GM12872 (cell line): ENCODE results near the gene MZB1.
A peak's percentile ranks its signal among the peaks of the same experiment; 100 is the strongest.

Experiments used
- TF ChIP-seq, protein P1 (sequence below): IDR thresholded peaks from 3 replicates; pipeline ENCODE4 v1.5.1; 2011; ENCODE audit warnings: low read depth, mild to moderate bottlenecking, low read length, moderate library complexity; ENCODE audit not compliant: insufficient read depth

MZB1 gene

DNA sequence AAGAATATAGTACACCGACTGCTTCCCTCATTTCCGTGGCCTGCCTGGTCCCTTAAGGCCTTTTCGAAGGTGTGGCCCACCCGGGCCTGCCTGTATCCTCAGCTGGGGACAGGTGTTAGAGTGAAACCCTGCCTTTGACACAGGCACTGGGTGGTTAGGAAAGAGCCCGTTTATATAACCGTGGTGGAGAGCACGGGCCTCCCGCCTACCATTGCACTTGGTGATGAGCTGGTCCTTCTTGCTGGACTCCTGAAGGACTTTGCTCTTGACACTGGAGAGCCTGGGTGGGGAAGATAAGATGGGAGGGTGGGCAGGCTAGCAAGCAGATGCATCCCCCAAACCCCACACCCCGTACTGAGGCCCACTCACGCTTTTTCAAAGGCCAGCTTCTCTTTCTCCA lies 11.8 kb upstream of the MZB1 start:
- TF ChIP-seq, protein P1, sequence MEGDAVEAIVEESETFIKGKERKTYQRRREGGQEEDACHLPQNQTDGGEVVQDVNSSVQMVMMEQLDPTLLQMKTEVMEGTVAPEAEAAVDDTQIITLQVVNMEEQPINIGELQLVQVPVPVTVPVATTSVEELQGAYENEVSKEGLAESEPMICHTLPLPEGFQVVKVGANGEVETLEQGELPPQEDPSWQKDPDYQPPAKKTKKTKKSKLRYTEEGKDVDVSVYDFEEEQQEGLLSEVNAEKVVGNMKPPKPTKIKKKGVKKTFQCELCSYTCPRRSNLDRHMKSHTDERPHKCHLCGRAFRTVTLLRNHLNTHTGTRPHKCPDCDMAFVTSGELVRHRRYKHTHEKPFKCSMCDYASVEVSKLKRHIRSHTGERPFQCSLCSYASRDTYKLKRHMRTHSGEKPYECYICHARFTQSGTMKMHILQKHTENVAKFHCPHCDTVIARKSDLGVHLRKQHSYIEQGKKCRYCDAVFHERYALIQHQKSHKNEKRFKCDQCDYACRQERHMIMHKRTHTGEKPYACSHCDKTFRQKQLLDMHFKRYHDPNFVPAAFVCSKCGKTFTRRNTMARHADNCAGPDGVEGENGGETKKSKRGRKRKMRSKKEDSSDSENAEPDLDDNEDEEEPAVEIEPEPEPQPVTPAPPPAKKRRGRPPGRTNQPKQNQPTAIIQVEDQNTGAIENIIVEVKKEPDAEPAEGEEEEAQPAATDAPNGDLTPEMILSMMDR: no peak

DNA sequence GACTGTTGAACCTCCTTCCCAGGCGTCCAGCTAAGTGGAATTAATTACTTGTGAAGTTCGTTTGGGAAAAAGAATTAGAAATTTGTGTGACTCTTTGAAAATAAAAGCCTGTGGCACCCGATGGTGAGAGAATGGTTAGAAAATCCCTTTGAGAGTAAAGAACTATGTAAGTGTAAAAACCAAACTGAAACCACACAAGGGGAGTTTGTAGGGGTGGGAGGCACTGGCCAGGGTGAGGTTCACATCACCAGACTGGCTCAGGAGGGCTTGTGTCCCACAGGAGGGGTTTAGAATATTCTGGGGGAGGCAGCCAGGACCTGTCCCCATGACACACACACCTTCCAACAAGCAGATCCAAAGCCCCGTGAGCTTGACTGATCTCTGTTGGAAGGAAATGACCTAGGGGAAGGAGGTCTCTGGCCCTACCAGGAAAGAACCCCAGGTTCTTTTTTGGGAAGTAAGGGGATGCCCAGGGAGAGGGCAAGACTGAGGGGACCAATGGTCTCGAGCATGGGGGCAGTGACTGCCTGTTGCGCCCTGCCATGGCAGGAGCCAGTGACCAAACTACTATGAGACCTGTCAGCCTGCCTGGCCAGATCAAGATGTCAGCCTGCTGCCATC lies 9.9 kb upstream of the MZB1 start:
- TF ChIP-seq, protein P1: no peak

DNA sequence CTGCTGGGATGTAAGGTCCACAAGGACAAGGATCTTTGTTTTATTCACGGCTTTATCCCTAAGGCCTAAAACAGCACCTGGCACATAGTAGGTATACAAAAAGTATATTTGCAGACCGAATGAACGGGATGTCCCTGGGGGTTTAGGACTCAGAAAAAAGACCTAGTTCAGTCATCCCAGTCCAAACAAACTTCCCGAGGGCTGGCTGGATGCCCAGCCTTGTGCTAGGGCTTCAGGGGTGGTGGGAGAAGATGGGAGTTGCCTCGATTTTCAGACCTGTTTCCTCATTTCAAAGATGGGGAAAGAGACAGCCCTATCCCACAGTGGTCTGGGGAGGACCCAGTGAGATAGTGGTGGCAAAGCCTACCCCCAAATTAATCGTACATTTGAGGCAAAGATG lies 8.2 kb upstream of the MZB1 start:
- TF ChIP-seq, protein P1: no peak

DNA sequence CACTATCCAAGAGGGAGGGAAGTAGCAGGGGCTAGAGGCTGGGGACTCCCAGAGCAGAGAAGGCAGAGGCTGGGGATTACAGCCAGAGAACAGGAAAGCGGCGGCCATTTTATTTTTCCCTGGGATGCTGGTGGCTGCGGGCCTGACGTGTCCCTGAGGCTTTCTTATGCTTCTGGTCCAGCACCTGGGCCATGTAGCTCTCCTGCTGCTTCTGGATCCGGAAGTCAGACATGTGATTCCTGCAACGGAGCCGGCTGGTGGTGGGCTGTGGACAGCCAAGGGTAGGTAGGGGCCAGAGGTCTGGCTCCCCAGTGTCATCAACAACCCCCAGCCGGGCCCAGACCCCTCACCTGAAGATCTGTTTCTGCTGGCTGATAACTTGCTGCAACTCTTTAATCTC lies 7.0 kb upstream of the MZB1 start:
- TF ChIP-seq, protein P1: no peak

DNA sequence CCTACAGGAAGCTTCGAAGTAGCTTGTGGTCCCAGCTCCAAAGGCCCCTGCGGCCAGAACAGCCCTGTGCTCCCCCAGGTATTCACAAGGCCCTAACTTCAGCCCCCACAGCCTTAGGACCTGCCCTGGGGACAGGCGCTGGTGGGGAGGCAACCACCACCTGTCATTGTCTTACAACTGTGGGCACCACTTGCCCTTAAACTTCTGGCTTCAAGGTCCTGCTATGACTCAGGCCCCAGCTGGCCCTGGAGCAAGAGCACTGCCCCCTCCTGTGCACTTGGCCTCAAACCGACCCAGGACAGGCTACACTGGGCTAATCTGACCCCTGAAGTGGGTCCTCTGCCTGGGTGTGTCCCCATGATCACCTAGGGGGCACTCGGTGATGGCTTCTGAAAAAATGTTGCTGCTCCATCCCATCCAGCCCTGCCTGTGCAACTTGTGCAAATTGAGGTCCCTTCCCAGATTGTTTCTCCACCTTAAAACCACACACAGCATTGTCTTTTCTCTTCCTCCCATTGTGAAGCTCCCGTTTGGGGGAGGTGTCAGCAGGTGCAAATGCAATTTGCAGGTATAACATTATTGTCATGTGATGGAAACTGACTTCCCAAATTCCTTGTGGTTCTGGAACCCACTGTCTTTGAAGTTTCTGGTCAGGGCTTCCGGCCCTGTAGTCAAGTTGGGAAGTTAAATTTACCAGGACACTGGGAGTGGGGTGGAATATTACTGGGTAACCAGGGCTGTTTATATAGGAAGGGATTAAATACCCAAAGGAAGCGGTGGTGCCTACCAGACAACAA lies 6.3 kb upstream of the MZB1 start:
- TF ChIP-seq, protein P1: peak; percentile 12; the same call in 1 of the 3 replicates

DNA sequence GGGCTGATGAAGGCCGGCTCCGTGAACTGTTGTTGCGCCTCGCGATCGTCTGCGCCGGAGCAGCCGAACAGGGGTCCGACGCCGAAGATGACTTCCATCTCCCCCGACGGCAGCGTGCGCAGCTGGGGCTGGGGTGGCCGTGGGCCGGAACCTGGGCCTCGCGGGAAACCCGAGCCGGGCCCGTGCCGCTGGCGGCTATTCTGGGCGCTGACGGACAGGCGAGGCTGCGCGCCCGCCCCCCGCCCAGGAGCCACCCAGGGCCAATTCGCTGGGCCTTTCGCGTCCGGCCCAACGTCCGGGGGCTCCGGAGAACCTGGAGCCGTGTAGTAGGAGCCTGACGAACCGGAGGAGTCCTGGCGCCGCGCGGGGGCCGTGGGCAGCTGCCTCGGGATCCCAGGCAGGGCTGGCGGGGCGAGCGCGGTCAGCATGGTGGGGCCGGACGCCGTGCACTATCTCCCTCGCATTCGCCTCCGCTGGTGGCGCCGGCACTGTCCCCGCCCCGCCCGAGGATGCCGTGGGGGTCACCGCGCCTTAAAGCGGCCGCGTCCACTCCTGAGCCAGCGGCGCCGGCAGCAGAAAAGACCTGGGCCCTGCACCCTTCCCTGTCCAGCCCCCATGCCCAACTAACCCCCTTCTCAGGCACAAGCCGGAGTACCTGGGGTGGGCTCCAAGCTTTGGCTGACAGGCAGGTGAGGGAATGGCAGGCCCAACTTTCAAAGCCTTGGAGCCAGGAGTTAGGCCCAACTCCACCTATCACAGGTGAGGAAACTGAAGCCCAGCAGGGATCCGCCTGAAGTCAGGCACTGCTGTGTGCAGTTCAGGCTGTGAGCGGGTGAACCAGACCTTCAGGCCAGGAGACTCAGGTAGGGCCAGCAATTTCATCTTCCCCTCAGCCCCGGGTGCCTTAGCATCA lies 5.2 kb upstream of the MZB1 start, which contains the start of gene PROB1:
Gene PROB1, minus strand, starts transcription at position 451 of the 913 bp plus-strand sequence. Its CDS starts 23 bp downstream, at position 428.
- TF ChIP-seq, protein P1: no peak
